OCI-LY3 (cell line): ENCODE data around the gene TLR9.
"Not testable (repeated sequence)": the region's sequence is repeated elsewhere in the genome, so short reads cannot be mapped to it uniquely, and the experiment has no call there.

Experiments used
- CTCF ChIP-seq: fragments of 200-600, 300-600 bp; sonication (generic); IDR thresholded peaks from 2 replicates; pipeline ENCODE4 v1.5.1; 2014; ENCODE audit warnings: antibody characterized with exemption, low read length, low read depth
- EZH2phosphoT487 ChIP-seq: fragments of 200-600 bp; shearing (Covaris generic); IDR thresholded peaks from 2 replicates; pipeline ENCODE4 v1.6.1; 2018; ENCODE audit warnings: antibody characterized with exemption, mixed run types, low read depth

- not testable (repeated sequence) for TF ChIP-seq CTCF, EZH2phosphoT487
Observed at GRCh38 chr3:52272172-52272571, 46.7 kb upstream of the TLR9 start.
